Frontal cortex (tissue), 4 donors: ENCODE data around the gene IZUMO4. TPM values are rescaled to one million over a fixed set of nuclear protein-coding genes. Genes with fewer than 3 reads are reported as not detected.
"Not testable (repeated sequence)": the region's sequence is repeated elsewhere in the genome, so short reads cannot be mapped to it uniquely, and the experiment has no call there.

Experiments used
- DNase-seq, 2 donors: peaks; one replicate each; pipeline ENCODE4 v3.0.0; 2012; ENCODE audit warnings: low spot score in 2 of 2
- FAIRE-seq: peaks from 2 replicates; lab custom pipeline; 2012; peaks lifted over from hg19 to GRCh38; lab: Jason Lieb, UNC
- total RNA-seq: library from RNA; depleted of rRNA; stranded (reverse); fragments of >200 nt; gene quantifications from one replicate; pipeline ENCODE4 v1.2.3, GENCODE V29; 2014
- donor health status: control.
- donor health status: control.
- donor health status: control.

Gene IZUMO4
- total RNA-seq, 1 donor from 2014 or later, result 2.9 TPM

GRCh38 chr19:2079865-2080301 lies 16.8 kb upstream of the IZUMO4 start:
- FAIRE-seq (no peak), DNase-seq (no peak)

DNA sequence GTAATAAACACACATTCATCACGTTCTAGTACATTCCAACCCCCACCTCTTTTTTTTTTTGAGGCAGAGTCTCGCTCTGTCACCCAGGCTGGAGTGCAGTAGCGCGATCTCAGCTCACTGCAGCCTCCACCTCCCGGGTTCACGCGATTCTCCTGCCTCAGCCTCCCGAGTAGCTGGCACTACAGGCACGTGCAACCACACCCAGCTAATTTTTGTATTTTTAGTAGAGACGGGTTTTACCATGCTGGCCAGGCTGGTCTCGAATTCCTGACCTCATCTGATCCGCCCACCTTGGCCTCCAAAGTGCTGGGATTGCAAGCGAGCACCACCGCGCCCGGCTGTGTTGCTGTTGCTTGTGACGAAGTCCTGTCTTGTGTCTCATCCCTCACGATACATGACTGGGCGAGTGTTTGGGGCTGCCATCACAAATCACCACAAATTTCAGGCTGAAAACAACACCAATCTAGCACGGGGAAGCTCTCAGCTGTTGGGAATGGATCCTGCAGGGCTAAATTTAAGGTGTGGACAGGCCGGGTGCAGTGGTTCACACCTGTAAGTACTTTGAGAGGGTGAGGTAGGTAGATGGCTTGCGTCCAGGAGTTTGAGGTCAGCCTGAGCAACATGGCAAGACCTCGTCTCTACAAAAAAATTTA lies 16.3 kb upstream of the IZUMO4 start:
- FAIRE-seq, result no peak

GRCh38 chr19:2081873-2082810 lies 14.6 kb upstream of the IZUMO4 start:
- no peak for FAIRE-seq

More for the DNA sequence above, 16.3 kb upstream of the IZUMO4 start:
- no peak for DNase-seq

DNA sequence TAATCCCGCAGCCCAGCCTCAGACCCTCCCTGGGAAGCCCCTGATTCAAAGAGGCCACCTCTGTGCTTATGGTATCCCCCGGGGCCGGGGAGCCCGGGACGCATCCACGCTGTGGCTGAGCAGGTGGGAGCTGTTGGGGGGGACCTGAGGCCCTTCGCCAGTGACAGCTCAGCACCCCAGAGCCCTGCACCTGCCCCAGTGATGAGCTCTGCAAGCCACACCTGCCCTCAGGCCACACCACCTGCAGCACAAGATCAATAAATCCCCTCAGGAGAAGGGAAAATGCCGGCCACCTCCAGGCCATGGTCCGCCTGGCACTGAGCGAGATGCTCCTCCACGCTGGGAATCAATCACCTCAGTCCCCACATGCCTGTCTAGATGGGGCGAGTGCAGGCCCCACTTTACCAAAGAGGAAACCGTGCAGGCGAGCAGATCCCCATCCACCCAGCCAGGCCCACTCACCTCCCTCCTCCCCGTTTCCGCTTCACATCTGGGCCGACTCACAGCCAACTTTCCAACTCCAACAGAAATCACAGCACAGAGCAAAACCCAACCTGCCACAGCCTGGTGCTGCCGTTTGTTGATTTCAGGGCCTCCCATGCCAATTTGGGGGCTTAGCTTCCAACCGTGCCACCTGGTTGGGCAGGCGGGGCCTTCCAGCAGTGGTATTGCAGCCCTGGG lies 13.4 kb upstream of the IZUMO4 start:
- no peak for FAIRE-seq

More at GRCh38 chr19:2081873-2082810, 14.6 kb upstream of the IZUMO4 start:
- no peak for DNase-seq

DNA sequence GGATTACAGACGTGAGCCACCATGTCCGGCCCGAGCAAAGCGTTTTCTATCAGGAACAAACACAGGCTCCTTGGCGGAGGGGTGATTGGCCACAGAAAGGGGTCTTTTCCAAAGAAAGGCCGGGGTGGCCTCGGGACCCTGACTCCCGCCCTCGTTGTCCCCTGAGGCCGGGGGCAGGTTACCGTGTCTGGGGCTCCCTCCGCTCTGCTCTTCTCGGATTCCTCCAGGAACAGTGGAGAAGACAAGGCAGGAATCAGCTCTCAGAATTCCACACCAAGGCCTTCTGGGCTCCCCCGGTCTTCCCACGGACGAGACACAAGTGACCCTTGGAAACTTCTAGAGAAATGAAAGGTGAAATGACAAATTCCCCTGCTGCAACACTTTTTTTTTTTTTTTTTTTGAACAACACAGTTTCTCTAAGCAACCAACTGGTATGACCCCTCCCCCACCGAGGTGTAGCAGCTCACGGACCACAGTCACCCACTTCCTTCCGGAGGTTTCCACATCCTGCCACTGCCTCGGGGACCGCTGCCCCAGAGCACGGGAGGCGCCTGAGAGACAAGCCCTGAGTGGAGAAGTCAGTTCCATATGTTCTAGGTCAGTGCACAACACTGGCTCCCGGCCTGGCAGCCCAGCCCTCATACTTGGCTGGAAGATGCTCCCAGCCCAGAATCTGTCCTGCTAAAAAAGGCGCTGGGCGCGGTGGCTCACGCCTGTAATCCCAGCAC lies 11.6 kb upstream of the IZUMO4 start:
- FAIRE-seq, result no peak
- DNase-seq, result no peak

More for the DNA sequence above, 13.4 kb upstream of the IZUMO4 start:
- no peak for DNase-seq

- FAIRE-seq, DNase-seq: not testable (repeated sequence)
These were observed 9.8 kb upstream of the IZUMO4 start for GRCh38 chr19:2086695-2087620.

GRCh38 chr19:2087621-2088100 lies 9.1 kb upstream of the IZUMO4 start:
- no peak for DNase-seq
- FAIRE-seq, result no peak

- DNase-seq (no peak), FAIRE-seq (no peak)
These were observed 7.6 kb upstream of the IZUMO4 start for GRCh38 chr19:2089001-2089711.

DNA sequence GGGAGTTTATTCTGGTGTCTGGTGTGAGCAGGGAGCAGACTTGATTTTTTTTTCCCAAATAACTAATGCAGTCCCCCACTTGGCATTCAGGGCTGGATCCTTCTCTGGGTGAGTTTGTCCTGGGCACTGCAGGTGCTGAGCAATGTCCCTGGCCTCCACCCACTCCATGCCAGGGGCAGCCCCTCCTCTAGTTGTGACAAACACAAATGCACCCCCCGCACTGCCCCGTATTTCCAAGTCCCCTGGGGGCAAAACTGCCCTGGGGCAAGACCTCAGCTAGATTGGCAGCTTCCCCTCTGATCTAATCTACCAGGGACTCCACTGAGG lies 7.0 kb upstream of the IZUMO4 start:
- FAIRE-seq, result no peak
- DNase-seq, result no peak

DNA sequence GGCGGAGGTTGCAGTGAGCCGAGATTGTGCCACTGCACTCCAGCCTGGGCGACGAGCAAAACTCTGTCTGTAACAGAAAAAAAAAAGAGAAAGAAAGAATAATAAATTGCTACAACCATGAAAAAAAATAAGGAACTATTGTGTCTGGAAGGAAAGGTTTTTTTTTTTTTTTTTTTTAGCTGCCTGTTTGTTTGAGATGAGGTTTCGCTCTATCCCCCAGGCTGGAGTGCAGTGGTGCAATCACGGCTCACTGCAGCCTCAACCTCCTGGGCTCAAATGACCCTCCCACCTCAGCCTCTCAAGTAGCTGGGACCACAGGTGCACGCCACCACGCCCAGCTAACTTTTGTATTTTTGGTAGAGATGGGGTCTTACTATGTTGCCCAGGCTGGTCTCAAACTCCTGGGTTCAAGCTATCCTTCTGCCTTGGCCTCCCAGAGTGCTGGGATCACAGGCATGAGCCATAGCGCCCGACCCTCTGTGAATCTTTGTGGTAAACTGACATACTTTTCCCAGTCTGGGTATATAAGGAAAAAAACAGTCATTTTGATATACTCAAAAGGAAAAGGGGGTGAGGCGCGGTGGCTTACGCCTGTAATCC lies 4.7 kb upstream of the IZUMO4 start:
- not testable (repeated sequence) for DNase-seq, FAIRE-seq

DNA sequence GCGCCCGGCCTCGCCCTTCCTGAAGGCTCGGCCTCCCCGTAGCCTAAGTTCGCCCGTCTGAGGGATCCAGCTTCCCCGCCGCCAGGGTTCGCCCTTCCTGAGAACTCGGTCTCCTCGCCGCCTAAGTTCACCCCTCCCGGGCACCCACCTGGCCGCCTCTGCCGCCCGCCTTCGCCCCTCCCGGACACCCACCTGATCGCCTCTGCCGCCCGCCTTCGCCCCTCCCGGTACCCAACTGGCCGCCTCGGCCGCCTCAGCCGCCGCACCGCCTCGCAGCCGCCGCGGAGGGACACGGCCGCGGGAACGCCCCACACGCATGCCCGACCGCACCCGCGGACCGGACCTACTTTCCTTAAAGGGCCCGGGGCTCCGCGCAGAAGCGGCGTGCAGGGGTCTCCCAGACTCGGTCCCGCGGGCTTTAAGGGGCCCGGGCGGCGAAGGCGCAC lies 658 bp upstream of the IZUMO4 start, which contains the start of gene MOB3A:
MOB3A (minus strand) TSS at position 293 of the 446 bp plus-strand sequence. CDS start 17,766 bp downstream, outside the sequence.
- no peak for FAIRE-seq
- no peak for DNase-seq

DNA sequence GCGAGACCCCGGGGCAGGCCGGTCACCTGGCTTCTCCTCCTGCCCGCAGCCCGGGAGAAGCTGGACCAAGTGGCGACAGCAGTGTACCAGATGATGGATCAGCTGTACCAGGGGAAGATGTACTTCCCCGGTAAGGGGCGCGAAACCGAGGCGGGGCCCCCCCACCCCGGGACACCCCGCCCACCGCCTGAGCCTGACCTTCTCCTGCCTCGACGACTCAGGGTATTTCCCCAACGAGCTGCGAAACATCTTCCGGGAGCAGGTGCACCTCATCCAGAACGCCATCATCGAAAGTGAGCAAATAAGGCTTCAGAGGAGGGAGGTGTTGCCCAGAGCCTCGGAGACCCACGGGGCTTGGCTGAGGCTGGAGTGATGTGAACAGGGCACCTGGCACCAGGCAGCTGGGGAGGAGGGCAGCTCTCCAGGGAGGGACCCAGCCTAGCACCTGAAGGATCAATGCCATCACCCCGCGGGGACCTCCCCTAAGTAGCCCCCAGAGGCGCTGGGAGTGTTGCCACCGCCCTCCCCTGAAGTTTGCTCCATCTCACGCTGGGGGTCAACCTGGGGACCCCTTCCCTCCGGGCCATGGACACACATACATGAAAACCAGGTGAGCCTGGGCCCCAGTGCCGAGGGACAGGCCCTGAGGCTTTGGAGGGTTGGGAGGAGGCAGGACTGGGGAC lies 629 bp downstream of the IZUMO4 start:
- FAIRE-seq, result no peak
- DNase-seq, result no peak

DNA sequence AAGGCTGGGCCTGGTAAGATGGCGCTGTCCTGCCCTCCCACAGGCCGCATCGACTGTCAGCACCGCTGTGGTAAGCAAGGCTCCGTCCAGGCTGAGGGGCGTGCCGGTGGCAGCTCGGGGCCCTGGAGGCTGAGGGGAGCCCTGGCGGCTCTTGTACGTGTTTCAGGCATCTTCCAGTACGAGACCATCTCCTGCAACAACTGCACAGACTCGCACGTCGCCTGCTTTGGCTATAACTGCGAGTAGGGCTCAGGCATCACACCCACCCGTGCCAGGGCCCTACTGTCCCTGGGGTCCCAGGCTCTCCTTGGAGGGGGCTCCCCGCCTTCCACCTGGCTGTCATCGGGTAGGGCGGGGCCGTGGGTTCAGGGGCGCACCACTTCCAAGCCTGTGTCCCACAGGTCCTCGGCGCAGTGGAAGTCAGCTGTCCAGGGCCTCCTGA lies 1.2 kb downstream of the IZUMO4 start:
- FAIRE-seq (no peak), DNase-seq (no peak)

GRCh38 chr19:2099054-2099501 lies 2.4 kb downstream of the IZUMO4 start:
- DNase-seq, result no peak
- no peak for FAIRE-seq

DNA sequence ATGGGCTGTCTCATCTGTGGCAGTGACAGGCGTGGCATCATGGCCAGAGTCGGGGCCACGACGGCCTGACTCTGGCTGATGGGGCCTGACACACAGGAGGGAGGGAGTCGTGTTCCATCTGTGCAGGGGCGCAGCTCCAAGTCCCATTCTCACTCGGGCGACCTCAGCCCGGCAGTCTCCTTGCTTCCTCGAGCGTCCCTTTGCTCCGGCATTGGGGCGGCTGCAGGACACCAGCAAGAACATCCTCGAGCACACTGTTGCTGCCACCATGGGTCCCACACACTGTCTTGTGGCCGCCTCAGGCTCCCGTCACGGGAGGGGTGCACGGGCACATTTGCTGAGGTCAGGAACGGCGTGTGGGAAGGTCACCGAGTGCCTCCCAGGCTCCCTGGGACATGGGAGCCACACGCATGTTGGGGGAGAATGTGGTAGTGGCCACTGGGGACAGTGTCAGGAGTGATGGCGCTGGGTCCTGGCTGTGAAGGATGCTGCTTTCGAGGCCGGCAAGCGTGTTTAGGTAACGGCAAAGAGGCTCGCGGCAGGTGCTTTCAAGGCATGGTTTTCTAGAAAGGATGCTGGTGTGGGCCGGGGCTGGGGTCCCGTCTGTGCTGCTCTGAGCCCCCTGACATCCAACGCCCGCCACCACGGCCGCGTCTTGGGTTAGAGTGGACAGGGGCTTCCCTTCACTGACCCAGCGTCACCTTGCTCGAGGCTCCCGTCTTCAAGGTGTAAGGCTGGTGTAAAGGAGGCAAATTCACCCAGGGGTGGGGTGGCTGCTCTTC lies 3.4 kb downstream of the IZUMO4 start:
- no peak for DNase-seq
- no peak for FAIRE-seq

GRCh38 chr19:2100719-2101061 lies 4.0 kb downstream of the IZUMO4 start:
- FAIRE-seq (no peak), DNase-seq (no peak)
